ENCODE data around the gene HGFAC.

Gene HGFAC

DNA sequence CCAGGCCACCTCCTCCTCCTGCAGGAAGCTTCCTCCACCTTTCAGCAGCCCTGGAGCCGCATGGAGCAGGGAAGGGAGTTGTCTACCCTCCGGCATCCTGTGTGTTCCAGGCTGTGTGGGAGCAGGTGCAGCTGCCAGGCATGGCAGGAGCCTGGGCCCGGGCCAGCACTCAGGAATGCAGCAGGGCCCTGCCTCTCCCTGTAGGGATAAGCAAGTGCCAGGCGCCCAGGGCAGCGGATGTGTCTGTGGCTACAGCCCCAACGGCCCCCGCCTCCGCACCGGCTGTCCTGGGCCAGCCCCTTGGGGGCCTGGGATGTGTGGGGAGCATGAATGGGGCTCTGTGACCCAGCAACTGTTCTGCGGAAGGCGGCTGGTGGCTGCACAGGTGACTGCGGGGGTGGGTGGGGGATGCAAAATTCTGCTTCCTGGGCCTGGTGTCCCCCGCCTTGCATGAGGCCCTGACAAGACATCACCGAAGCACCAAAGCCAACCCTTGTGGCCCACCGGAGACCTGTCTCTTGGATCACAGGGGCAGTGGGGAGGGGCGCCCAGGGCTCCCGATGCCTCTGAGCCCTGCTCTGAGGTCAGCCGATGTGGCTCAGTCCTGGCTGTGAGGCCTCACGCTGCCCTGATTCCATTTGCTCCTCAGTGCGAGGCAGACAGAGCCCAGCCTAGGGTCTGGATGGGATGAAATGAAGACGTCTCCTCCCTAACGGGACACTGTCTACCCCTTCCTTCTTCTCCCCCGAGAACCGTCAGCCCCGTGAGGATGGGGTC is 19.9 kb downstream of the HGFAC start:
- DNase-seq (ENCODE audit: low read depth, low spot score), result no peak

DNA sequence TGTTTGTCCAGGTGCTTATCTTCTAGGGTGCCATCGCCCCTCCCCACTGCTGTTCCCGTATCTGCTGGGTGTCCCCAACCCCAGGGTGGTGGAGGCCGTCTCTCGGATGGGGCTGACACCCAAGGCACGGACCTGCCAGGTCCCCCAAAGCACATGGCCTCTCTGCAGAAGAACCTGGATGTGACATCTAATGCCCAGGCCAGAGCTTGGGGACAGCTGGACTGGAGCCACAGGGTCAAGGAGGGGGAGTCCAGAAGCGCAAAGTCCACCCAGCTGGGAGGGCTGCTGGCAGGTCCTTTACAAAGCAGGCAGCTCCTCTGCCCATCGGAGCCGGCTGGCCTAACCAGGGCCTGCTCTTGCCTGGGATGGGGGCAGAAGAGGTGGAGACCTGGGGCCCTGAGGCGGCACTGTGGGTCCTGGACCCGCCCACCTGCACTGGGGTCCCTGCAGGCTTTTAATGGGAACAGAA is 20.6 kb downstream of the HGFAC start:
- no peak for DNase-seq (ENCODE audit: low read depth, low spot score)

DNA sequence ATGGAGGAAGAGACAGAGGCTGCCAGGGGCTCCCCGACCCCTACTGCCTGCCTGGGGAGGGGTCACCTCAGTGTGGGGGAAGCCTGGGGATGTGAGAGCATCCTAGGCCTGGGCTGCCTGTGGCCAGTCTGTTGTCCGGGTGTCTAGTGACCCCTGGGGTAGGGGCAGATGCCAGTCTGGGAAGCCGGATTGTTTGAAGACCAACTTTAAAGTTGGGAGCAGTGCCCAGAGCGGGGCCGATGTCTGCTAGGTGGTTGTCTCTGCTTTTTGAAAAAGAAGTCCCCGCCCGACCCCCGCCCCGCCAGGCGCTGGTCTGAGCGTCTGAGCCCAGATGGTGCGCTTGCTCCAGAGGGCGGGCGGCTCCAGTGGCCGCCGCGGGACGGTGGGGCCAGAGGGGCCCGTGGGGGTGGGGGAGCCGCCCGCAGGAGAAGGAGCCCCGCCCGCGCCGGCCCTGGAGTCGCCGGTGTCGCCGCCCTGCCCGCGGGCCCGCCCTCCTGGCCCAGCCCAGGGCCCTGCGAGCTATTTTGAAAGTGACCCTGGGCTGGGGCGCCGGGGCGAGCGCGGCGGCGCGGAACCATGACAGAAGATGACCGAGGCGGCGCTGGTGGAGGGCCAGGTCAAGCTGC is 21.1 kb downstream of the HGFAC start, which contains the start of gene DOK7:
DOK7 (plus strand) TSS at position 517 of the 626 bp plus-strand sequence; CDS start at position 587, 70 bp downstream.
- no peak for DNase-seq (ENCODE audit: low read depth, low spot score)

- DNase-seq (ENCODE audit: low read depth, low spot score), result no peak
Observed at GRCh38 chr4:3463556-3464348, 22.0 kb downstream of the HGFAC start.

DNA sequence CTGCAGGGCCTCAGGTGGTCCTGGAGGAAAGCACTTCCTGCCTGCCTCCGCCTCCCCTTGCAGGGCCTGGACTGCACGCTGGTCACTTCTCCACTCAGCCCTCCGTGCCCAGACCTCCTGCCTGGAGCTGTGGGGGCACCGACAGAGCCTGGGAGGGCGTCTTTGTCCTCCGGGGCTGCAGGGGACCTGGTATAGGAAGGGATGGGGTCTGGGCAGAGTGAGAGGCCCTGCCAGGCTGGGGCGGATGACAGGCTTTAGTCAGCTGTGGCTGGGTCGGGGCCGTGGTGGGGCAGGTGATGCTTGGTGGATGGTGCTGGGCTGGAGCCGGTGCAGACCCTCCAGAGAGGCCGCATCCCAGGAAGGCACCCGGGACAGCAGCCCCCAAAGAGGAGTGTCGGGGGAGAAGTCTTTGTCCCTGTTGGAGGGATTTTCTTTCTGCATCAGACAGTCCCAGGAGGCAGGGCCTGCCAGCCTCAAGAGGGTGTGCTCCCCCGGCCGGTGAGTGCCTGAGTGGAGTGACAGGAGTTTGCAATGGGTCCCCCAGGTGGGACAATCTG is 22.7 kb downstream of the HGFAC start:
- DNase-seq (ENCODE audit: low read depth, low spot score), result no peak

DNA sequence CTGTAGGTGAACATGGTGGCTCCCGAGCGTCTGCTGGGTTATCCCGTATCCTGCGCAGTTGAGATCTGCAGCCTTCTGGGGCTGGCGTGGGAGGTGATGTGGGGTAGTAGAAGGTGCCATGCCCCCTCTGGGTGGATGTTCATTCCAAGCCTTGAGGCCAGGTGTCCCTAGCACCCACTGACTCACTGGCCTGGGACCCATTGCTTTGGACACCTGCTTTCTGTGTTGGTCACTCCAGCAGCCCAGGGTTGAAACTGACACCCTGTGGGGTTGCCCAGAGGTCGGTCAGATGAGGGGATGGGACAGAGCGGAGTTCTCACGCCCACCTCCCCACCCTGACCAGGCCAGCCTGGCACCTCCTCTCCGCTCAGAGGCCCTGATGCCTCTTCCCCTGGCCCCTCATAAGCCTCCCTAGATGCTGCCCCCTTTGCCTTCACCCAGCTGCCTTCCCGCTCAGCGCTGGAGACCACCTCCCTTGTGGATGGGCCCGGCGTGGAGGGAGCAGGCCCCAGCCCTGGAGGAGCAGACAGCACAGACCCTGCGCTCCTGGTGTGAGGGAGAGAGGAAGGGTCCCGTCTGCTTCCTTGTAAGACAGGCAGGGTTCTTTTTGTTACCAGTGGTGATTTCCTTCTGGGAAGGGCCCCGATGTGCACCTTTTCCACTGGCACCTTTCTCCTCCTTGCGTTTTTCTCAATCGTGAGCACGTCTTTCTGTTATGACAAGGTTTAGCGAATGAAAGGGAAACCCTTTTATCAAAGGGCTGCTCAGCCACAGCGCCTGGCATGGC is 23.3 kb downstream of the HGFAC start:
- no peak for DNase-seq (ENCODE audit: low read depth, low spot score)

DNA sequence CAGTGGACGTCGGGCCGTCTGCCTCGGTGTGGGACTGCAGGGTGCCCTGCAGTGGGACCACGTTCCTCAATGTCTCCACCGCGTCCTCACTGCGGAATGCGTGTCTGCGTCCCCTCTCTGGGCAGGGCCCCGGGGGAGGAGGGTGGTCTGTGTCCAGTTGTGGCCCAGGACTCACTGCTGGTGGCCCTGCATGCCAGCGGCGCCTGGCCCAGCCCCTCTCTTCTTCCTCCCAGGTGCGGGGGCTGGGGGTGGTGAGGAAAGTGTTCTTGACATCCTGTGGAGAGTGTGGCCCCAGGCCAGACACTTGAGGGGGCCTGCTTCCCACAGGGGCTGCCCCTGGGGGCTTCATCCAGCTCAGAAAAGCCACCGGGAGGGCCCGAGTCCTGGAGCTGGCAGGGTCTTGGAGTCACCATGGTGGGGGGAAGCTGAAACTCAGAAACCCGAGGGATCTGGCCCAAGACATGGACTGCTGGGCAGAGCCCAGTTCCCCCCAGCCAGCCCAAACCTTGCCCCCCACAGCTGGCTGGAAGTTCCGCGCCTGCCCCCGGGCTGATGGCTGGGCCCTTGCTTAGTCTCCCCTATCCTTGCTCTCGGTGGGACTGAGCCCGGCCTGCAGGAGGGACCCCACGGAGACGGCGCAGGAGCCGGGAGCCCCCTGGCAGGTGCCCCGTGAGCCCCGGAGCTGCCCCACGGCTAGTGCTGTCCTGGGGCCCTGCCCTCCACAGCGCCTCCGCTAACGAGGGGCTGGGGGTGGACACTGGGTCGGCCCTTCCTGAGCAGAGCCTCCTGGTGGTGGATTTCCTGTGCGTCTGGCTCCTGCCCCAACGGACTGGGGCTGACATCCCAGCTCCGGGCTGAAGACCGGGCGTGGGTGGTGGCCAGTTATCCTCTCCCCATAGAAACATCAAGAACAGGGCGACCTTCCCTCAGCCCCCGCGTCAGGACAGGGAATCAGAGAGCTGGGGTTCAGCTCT is 24.2 kb downstream of the HGFAC start:
- DNase-seq (ENCODE audit: low read depth, low spot score), result no peak

GRCh38 chr4:3466691-3467600 is 25.2 kb downstream of the HGFAC start:
- DNase-seq (ENCODE audit: low read depth, low spot score), result no peak

DNA sequence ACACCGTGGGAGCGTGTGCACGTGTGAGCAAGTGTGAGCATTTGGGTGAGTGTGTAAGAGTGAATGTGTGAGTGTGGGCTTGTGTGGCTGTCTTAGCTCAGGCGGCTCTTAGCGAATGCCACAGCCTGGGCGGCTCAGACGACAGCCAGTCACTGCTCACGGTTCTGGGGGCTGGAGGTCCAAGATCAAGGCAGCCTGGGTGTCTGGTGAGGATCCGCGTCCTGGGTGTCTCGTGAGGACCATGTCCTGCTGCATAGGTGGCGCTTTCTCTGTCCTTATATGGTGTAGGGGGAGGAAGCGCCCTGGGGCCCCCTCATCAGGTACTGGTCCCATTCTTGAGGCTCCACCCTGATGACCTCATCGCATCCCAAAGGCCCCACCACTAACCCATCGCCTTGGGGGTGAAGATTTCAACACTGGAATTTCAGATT is 25.8 kb downstream of the HGFAC start:
- DNase-seq (ENCODE audit: low read depth, low spot score), result no peak

DNA sequence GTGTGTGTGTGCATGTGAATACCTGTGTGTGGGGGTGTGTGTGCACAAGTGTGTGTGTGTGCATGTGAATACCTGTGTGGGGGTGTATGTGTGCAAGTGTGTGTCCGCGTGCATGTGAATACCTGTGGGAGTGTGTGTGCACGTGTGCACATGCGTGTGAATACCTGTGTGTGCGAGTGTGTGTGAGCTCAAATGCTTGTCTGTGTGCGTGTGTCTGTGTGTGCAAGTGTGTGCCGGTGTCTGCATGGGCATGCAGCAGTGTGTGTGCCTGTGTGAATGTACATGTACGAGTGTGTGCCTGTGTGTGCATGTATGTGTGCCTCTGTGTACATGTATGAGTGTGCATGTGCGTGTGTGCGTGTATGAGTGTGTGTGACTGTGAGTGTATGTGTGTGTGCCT is 26.4 kb downstream of the HGFAC start:
- no peak for DNase-seq (ENCODE audit: low read depth, low spot score)

GRCh38 chr4:3468804-3469203 is 27.0 kb downstream of the HGFAC start:
- DNase-seq (ENCODE audit: low read depth, low spot score), result no peak

DNA sequence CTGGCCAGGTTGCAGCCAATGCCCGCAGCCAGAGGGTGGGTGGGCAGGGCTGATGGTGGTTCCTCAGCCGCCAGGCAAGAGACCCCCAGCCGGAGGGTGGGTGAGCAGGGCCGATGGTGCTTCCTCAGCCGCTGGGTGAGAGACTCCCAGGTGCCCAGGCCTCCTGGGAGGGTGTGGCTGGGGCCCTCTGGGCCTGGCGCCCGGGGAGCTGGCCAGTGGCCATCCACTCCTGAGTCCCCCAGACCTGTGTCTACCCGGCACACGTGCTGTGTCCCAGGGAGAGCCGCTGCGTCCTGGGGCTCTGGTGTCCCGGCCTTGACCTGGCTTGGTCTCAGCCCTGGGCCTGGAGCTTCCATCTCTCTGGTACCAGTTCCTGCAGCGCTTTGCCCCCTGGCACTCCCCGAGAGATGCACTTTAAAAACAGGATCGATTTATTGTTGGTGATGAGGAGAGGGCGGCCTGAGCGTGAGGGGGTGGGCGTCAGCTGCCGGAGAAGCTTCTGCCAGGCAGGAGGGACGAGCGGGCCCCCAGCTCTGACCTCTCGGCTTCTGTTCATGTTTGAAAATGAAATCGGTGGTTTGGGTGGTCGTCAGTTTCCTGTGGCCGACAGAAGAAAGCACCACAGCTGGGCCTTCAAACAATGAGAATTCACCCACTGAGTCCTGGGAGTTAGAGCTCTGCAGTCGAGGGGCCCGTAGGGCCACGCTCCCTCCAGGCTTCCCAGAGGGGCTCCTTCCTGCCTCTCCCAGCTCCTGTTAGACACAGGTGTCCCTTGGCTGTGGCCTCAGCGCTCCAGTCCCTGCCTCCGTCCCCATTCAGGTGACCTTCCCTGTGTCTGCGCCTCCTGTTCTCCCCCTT is 27.8 kb downstream of the HGFAC start:
- no peak for DNase-seq (ENCODE audit: low read depth, low spot score)

GRCh38 chr4:3470244-3471097 is 28.7 kb downstream of the HGFAC start:
- no peak for DNase-seq (ENCODE audit: low read depth, low spot score)

DNA sequence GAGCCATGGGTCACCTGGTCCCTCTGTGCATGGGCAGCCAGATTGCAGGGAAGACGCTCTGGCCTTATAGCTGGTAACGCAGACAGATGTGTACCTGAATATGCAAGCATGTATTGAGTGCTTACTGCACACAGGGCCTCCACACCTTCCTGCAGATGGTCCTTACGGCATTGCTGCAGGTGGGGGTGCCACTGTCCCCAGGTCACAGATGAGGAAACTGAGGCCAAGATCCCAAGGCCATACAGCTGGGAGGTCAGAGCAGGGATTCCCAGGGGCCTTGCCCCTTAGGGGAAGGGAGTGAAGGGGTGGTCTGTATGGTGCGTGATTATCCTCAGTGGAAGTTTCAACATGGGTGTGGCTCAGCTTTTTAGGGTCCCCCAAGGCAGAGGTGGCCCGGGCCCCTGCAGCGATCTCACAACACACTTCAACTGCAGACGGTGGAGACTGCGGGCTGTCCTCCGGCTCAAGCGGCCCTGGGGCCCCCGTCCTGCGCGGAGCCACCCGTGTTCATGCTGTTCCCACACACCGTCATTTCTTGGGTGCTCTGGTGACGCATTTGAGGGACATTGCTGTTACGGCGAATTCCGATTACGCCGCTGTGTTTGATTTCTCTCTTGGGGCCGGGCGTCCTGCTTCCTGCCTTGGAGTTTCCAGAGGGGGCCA is 29.5 kb downstream of the HGFAC start:
- no peak for DNase-seq (ENCODE audit: low read depth, low spot score)

GRCh38 chr4:3471886-3472285 is 30.1 kb downstream of the HGFAC start:
- DNase-seq (ENCODE audit: low read depth, low spot score), result no peak

DNA sequence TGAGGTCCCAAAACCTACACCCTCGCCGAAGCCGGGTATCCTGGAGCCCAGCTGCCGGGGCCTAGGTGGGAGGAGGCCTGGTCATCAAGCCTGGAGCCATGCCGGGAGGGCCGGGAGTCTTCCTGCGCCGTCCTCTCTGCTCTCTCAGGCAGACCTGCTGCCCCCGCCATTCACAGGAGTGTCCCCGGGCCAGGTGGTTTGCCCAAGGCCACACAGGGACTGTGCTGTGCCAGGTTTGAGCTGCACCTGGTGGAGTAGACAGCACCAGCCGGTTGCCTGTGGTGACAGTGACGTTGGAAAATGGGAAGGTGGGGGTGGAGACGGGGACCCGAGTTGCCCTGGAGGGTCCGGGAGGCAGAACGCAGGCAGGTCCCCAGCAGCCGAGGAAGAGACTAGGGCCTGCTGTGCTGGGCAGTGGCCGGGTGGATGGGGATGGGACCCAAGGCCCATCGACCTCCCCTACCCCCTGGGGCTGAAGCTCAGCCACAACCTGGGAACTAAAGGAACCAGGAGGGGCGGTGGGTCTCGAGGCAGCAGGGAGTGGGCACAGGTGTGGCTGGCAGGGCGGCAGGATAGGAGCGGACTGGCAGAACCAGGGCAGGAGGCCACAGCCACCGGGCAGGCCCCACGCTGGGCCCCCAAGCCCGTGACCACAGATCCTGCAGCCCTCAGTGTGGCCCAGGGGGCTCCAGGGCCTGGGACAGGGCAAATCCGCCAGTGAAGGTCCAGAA is 30.8 kb downstream of the HGFAC start:
- DNase-seq (ENCODE audit: low read depth, low spot score), result no peak
